ENCODE measurements around the gene PEX1.
"Not testable (repeated sequence)": the region's sequence is repeated elsewhere in the genome, so short reads cannot be mapped to it uniquely, and the experiment has no call there.

The PEX1 gene

GRCh38 chr7:92550194-92550593 is 21.9 kb upstream of the PEX1 start:
- WGBS (ENCODE audit: extremely low coverage, insufficient coverage, insufficient read length) = no CpG with 5 or more reads among the region's 4 CpGs

DNA sequence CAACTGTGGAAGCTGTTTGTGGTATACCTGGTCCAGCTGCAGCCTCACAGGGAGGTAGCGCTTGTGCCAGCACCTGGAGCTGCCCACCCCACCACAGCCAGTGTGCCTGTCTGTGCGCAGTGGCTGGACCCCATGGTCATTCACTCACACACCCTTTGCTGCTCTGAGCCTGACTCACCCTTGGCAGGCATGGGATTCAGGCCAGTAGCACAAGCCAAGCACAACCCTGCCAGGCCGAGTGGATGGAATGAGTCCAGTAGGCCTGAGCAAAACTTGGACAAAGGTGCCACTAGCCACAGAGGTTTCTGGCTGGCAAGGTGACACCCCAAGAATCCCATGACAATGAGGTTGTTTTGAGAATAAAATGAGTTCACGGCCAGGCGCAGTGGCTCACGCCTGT is 19.3 kb upstream of the PEX1 start:
- Histone ChIP-seq H3K79me1 (ENCODE audit: low read length) (no peaks in the 10 kb centered on the region), H3K36me3 (ENCODE audit: control insufficient read depth in 1 of 2, insufficient read depth in 2 of 2, low read length in 2 of 2) (no peaks in the 10 kb centered on the region), H4K91ac (ENCODE audit: low read depth, low read length) (no peak overlapping the region), H2AK5ac (ENCODE audit: low read length) (no peak overlapping the region), H4K8ac (ENCODE audit: low read depth, low read length) (no peak overlapping the region), H3K27ac (ENCODE audit: low read depth, low read length) (no peak overlapping the region), H3K4me1 (ENCODE audit: control insufficient read depth in 1 of 2, insufficient read depth in 2 of 2, low read length in 2 of 2) (no peaks in the 10 kb centered on the region), H3K14ac (ENCODE audit: low read length) (no peak overlapping the region), H3K4me3 (ENCODE audit: low read depth, low read length) (no peak overlapping the region), H2BK12ac (ENCODE audit: low read length) (no peak overlapping the region), H4K12ac (ENCODE audit: low read depth, low read length) (no peak overlapping the region), H3K4ac (ENCODE audit: low read depth, low read length) (no peak overlapping the region), H3K18ac (ENCODE audit: low read length) (no peak overlapping the region), H3K9ac (ENCODE audit: low read length) (no peak overlapping the region), H2BK5ac (ENCODE audit: low read depth, low read length, poor library complexity) (no peak overlapping the region), H2BK120ac (ENCODE audit: insufficient read depth, low read length, poor library complexity) (no peak overlapping the region), H3K27me3 (ENCODE audit: insufficient read depth, low read length) (no peaks in the 10 kb centered on the region), H3K9me3 (ENCODE audit: insufficient read depth, low read depth, low read length) (peaks cover 3% of the 10 kb centered on the region), H3K4me2 (ENCODE audit: low read length) (no peak overlapping the region), H3K79me2 (ENCODE audit: control insufficient read depth, insufficient read depth, low read length, poor library complexity) (no peaks in the 10 kb centered on the region), H2AFZ (ENCODE audit: insufficient read depth, low read length, poor library complexity) (no peak overlapping the region), H3K23ac (ENCODE audit: low read length) (no peak overlapping the region)
- DNase-seq = no peak
- no CpG with 5 or more reads among the region's 6 CpGs for WGBS (ENCODE audit: extremely low coverage, insufficient coverage, insufficient read length)

More at GRCh38 chr7:92550194-92550593, 21.9 kb upstream of the PEX1 start:
- H3K4ac ChIP-seq (ENCODE audit: low read depth, low read length) = no peak overlapping the region
- no peak overlapping the region for H4K91ac ChIP-seq (ENCODE audit: low read depth, low read length)
- H2BK120ac ChIP-seq (ENCODE audit: insufficient read depth, low read length, poor library complexity) = no peak overlapping the region
- H3K79me2 ChIP-seq (ENCODE audit: control insufficient read depth, insufficient read depth, low read length, poor library complexity) = no peaks in the 10 kb centered on the region
- H3K79me1 ChIP-seq (ENCODE audit: low read length) = no peaks in the 10 kb centered on the region
- no peak overlapping the region for H3K14ac ChIP-seq (ENCODE audit: low read length)
- H3K9ac ChIP-seq (ENCODE audit: low read length) = no peak overlapping the region
- H3K4me1 ChIP-seq (ENCODE audit: control insufficient read depth in 1 of 2, insufficient read depth in 2 of 2, low read length in 2 of 2) = no peaks in the 10 kb centered on the region
- H2AFZ ChIP-seq (ENCODE audit: insufficient read depth, low read length, poor library complexity) = no peak overlapping the region
- H2AK5ac ChIP-seq (ENCODE audit: low read length) = no peak overlapping the region
- H2BK12ac ChIP-seq (ENCODE audit: low read length) = no peak overlapping the region
- no peak for DNase-seq
- H3K18ac ChIP-seq (ENCODE audit: low read length) = no peak overlapping the region
- peaks cover 3% of the 10 kb centered on the region for H3K9me3 ChIP-seq (ENCODE audit: insufficient read depth, low read depth, low read length)
- no peak overlapping the region for H3K4me3 ChIP-seq (ENCODE audit: low read depth, low read length)
- H3K27me3 ChIP-seq (ENCODE audit: insufficient read depth, low read length) = no peaks in the 10 kb centered on the region
- H4K8ac ChIP-seq (ENCODE audit: low read depth, low read length) = no peak overlapping the region
- no peak overlapping the region for H3K27ac ChIP-seq (ENCODE audit: low read depth, low read length)
- no peak overlapping the region for H4K12ac ChIP-seq (ENCODE audit: low read depth, low read length)
- H2BK5ac ChIP-seq (ENCODE audit: low read depth, low read length, poor library complexity) = no peak overlapping the region
- H3K4me2 ChIP-seq (ENCODE audit: low read length) = no peak overlapping the region
- H3K23ac ChIP-seq (ENCODE audit: low read length) = no peak overlapping the region
- no peaks in the 10 kb centered on the region for H3K36me3 ChIP-seq (ENCODE audit: control insufficient read depth in 1 of 2, insufficient read depth in 2 of 2, low read length in 2 of 2)

DNA sequence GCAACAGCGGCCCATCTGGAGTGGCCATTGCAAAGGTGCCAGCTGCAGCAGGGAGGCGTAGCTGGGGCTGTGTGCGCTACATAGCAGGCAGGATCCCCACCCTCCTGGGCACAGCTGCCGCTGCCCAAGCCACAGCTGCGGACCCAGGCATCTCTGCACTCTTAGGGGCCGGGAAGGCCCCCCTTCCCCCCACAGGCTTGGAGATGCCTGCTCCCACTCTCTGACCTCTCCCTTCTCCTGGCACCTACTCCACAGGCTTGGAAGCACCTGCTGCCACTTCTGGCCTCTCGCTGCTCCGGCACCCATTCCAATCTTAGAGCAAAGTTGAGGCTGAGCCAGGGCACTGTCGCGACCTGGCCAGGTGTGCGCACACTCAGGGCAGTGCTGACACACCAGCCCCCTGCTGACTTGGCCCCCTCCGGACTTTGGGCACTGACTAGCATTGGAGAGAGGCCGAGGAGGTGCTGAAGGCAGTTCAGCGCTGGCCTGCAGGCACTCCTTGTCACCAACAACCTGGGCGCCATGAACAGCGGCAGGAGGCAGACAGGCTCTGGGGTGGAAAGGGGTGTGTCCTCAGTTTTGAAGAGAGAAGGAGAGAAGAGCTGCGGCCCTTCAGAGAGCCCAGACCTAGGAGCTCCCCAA is 18.7 kb upstream of the PEX1 start:
- Histone ChIP-seq H2BK12ac (ENCODE audit: low read length) (no peak overlapping the region), H3K4ac (ENCODE audit: low read depth, low read length) (no peak overlapping the region), H3K14ac (ENCODE audit: low read length) (no peak overlapping the region), H2AFZ (ENCODE audit: insufficient read depth, low read length, poor library complexity) (no peak overlapping the region), H3K23ac (ENCODE audit: low read length) (no peak overlapping the region), H3K79me2 (ENCODE audit: control insufficient read depth, insufficient read depth, low read length, poor library complexity) (no peaks in the 10 kb centered on the region), H4K12ac (ENCODE audit: low read depth, low read length) (no peak overlapping the region), H2AK5ac (ENCODE audit: low read length) (no peak overlapping the region), H3K9me3 (ENCODE audit: insufficient read depth, low read depth, low read length) (peaks cover 3% of the 10 kb centered on the region), H3K79me1 (ENCODE audit: low read length) (no peaks in the 10 kb centered on the region), H2BK5ac (ENCODE audit: low read depth, low read length, poor library complexity) (no peak overlapping the region), H2BK120ac (ENCODE audit: insufficient read depth, low read length, poor library complexity) (no peak overlapping the region), H3K27ac (ENCODE audit: low read depth, low read length) (no peak overlapping the region), H3K4me2 (ENCODE audit: low read length) (no peak overlapping the region), H3K27me3 (ENCODE audit: insufficient read depth, low read length) (no peaks in the 10 kb centered on the region), H4K91ac (ENCODE audit: low read depth, low read length) (no peak overlapping the region), H4K8ac (ENCODE audit: low read depth, low read length) (no peak overlapping the region), H3K36me3 (ENCODE audit: control insufficient read depth in 1 of 2, insufficient read depth in 2 of 2, low read length in 2 of 2) (no peaks in the 10 kb centered on the region), H3K4me1 (ENCODE audit: control insufficient read depth in 1 of 2, insufficient read depth in 2 of 2, low read length in 2 of 2) (no peaks in the 10 kb centered on the region), H3K4me3 (ENCODE audit: low read depth, low read length) (no peak overlapping the region), H3K9ac (ENCODE audit: low read length) (no peak overlapping the region), H3K18ac (ENCODE audit: low read length) (no peak overlapping the region)
- no peak for DNase-seq
- no CpG with 5 or more reads among the region's 17 CpGs for WGBS (ENCODE audit: extremely low coverage, insufficient coverage, insufficient read length)

DNA sequence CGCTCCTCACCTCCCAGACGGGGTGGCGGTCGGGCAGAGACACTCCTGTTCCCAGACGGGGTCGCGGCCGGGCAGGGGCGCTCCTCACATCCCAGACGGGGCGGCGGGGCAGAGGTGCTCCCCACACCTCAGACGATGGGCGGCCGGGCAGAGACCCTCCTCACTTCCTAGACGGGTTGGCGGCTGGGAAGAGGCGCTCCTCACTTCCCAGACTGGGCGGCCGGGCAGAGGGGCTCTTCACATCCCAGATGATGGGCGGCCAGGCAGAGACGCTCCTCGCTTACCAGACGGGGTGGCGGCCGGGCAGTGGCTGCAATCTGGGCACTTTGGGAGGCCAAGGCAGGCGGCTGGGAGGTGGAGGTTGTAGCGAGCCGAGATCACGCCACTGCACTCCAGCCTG is 16.8 kb upstream of the PEX1 start:
- H3K23ac ChIP-seq (ENCODE audit: low read length); H3K4me2 ChIP-seq (ENCODE audit: low read length); H3K36me3 ChIP-seq (ENCODE audit: control insufficient read depth in 1 of 2, insufficient read depth in 2 of 2, low read length in 2 of 2); H3K4me3 ChIP-seq (ENCODE audit: low read depth, low read length); H3K79me1 ChIP-seq (ENCODE audit: low read length); H3K4me1 ChIP-seq (ENCODE audit: control insufficient read depth in 1 of 2, insufficient read depth in 2 of 2, low read length in 2 of 2); H2BK120ac ChIP-seq (ENCODE audit: insufficient read depth, low read length, poor library complexity); H3K4ac ChIP-seq (ENCODE audit: low read depth, low read length); H2AFZ ChIP-seq (ENCODE audit: insufficient read depth, low read length, poor library complexity); H3K18ac ChIP-seq (ENCODE audit: low read length); H4K91ac ChIP-seq (ENCODE audit: low read depth, low read length); H2AK5ac ChIP-seq (ENCODE audit: low read length); H3K14ac ChIP-seq (ENCODE audit: low read length); H2BK5ac ChIP-seq (ENCODE audit: low read depth, low read length, poor library complexity); H4K12ac ChIP-seq (ENCODE audit: low read depth, low read length); DNase-seq; H3K27ac ChIP-seq (ENCODE audit: low read depth, low read length); H3K79me2 ChIP-seq (ENCODE audit: control insufficient read depth, insufficient read depth, low read length, poor library complexity); H4K8ac ChIP-seq (ENCODE audit: low read depth, low read length); H3K9me3 ChIP-seq (ENCODE audit: insufficient read depth, low read depth, low read length); H2BK12ac ChIP-seq (ENCODE audit: low read length); H3K9ac ChIP-seq (ENCODE audit: low read length); H3K27me3 ChIP-seq (ENCODE audit: insufficient read depth, low read length): not testable (repeated sequence)
- WGBS (ENCODE audit: extremely low coverage, insufficient coverage, insufficient read length) = no CpG with 5 or more reads among the region's 30 CpGs

Measured in trophoblast cell (in vitro differentiated cells and primary cell).